Esophagus (tissue), 2 donors: ENCODE data around the gene ZNF714. TPM values are rescaled to one million over a fixed set of nuclear protein-coding genes. Genes with fewer than 3 reads are reported as not detected.

Experiments used
- H3K27ac ChIP-seq, 2 donors: one replicate each; pipeline ENCODE4 v1.5.1; 2013; ENCODE audit warnings: low read depth in 2 of 2, mild to moderate bottlenecking in 2 of 2, inconsistent platforms in 1 of 2, low read length in 1 of 2, moderate library complexity in 1 of 2
- H3K27me3 ChIP-seq, 2 donors: one replicate each; pipeline ENCODE4 v1.6.1; 2013; ENCODE audit warnings: low read length in 2 of 2, control low read depth in 1 of 2, mild to moderate bottlenecking in 1 of 2; ENCODE audit not compliant: insufficient read depth in 2 of 2, control insufficient read depth in 1 of 2
- H3K36me3 ChIP-seq, 2 donors: one replicate each; pipeline ENCODE4 v1.6.1; 2013; ENCODE audit warnings: low read length in 1 of 2; ENCODE audit not compliant: control insufficient read depth in 2 of 2, insufficient read depth in 2 of 2
- H3K4me1 ChIP-seq, 2 donors: one replicate each; pipeline ENCODE4 v1.6.1; 2013; ENCODE audit warnings: low read length in 1 of 2; ENCODE audit not compliant: control insufficient read depth in 2 of 2, insufficient read depth in 2 of 2
- H3K4me3 ChIP-seq, 2 donors: one replicate each; pipeline ENCODE4 v1.5.1; 2013; ENCODE audit warnings: low read length in 2 of 2, mild to moderate bottlenecking in 2 of 2, low read depth in 1 of 2, moderate library complexity in 1 of 2
- H3K9me3 ChIP-seq, 2 donors: one replicate each; pipeline ENCODE4 v1.6.1; 2013; ENCODE audit warnings: mild to moderate bottlenecking in 2 of 2, low read depth in 1 of 2, low read length in 1 of 2, moderate library complexity in 1 of 2; ENCODE audit not compliant: control insufficient read depth in 2 of 2, insufficient read depth in 1 of 2
- WGBS, 2 donors: extraction: QIAGEN DNeasy Blood & Tissue Kit; methylation state at CpG; one replicate each; pipeline ENCODE4 v1.1.7; 2013; 5-methylcytosine and 5-hydroxymethylcytosine counted together
- polyA plus RNA-seq, 2 donors: library from polyadenylated mRNA; stranded (reverse); fragments of 200-250 nt; gene quantifications; one replicate each; pipeline ENCODE4 v1.2.3, GENCODE V29; 2013
- donor health status: healthy with polysubstance abuse.
- donor health status: Bipolar disorder and iron deficiency.

Gene ZNF714
- polyA plus RNA-seq, 2 donors, result 3.4 to 5.1 TPM

DNA sequence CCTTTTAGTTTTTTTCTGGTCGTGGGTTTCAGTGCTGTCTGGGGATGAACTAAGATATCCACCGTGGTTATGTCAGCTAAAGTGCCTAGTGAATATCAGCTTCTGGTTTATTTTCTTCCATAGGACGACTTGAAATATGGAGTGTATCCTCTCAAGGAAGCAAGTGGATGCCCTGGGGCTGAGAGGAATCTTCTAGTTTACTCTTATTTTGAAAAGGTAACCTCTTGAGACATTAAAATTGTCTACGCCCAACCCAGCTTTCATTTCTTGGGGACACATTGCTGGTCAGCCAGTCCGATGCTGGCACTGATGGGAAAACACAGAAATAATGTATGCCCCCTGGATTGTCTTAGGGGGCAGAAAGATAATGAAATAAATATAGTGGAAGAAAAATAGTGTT lies 61.4 kb downstream of the ZNF714 start:
- Histone ChIP-seq H3K36me3 (no peaks in the 10 kb centered on the region), H3K4me1 (no peaks in the 10 kb centered on the region), H3K4me3 (peak overlapping the region in 1 of 2 donors; percentile 96), H3K27me3 (no peaks in the 10 kb centered on the region), H3K9me3 (no peaks in the 10 kb centered on the region), H3K27ac (peak overlapping the region; percentile 73 to 94)
- 88 to 91% methylated on average over 5 of the region's 5 CpGs for WGBS, 2 donors

DNA sequence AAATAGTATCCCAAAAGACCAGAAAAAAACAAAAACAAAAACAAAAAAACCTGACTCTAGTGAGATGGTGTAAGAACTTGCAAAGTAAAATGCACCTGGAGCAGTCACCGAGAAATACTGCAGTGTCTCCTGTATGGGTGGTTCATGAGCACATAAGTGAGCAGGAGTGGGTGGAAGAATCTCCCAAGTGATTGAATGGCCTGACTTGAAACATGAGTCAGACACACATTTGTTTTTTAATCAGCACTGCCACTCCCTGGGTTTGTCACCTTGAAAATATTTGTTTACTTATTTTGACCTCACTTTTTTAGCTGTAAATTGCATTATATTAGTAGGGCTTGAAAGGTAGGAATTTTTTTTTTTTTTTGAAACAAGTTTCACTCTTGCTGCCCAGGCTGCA lies 61.9 kb downstream of the ZNF714 start:
- Histone ChIP-seq H3K36me3 (no peaks in the 10 kb centered on the region), H3K27me3 (no peaks in the 10 kb centered on the region), H3K4me3 (peak overlapping the region in 1 of 2 donors; percentile 96), H3K27ac (no peak overlapping the region), H3K4me1 (no peaks in the 10 kb centered on the region), H3K9me3 (no peaks in the 10 kb centered on the region)
- WGBS, 2 donors, result 62 to 69% methylated on average over 1 of the region's 1 CpG

DNA sequence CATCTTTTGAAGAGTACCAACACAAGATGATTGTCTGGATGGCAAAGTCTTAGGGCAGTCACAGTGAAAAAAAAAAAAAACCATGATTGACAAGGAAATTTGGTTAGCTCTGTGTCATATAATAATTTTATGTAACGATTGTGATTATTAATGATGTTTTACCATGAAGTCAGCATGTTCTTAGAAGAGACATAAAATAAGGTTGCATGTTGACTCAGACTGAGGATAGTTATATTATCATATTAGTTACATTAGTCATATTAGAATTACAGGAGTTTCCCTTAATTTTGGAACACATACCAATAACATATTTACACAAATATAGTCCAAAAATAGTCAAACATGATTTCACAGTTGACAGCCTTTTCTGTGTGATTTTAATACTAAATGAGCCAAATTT lies 65.5 kb downstream of the ZNF714 start:
- Histone ChIP-seq H3K27ac (no peak overlapping the region), H3K9me3 (no peaks in the 10 kb centered on the region), H3K4me1 (peaks cover 0 to 3% of the 10 kb centered on the region in 2 donors), H3K27me3 (no peaks in the 10 kb centered on the region), H3K4me3 (no peak overlapping the region), H3K36me3 (peaks cover 2 to 8% of the 10 kb centered on the region in 2 donors)
- 74 to 82% methylated on average over 1 of the region's 1 CpG for whole genome bisulfite sequencing, 2 donors

DNA sequence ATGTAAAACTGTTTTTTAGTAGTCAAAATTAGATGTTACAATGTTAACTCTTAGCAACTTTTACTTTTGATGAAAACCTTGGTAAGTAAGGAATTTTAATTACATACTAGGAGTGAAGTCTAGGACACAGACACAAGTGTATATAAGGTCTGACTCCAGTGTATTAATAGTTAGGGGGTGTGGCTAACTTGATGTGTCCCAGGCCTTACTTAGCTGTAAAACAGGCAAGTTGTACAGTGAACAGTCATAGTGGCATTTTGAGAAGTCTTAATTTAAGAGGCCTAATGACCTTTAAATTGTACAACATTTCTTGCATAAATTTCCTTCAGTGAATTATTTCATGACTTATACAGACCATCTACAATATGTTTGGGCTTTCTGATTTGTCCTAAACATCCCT lies 66.7 kb downstream of the ZNF714 start:
- H3K9me3 ChIP-seq, result no peaks in the 10 kb centered on the region
- peaks cover 0 to 3% of the 10 kb centered on the region in 2 donors for H3K4me1 ChIP-seq
- no peaks in the 10 kb centered on the region for H3K27me3 ChIP-seq
- H3K36me3 ChIP-seq, result peaks cover 7 to 11% of the 10 kb centered on the region in 2 donors
- H3K4me3 ChIP-seq, result no peak overlapping the region
- no peak overlapping the region for H3K27ac ChIP-seq

GRCh38 chr19:21149877-21150276 lies 67.9 kb downstream of the ZNF714 start:
- peaks cover 0 to 3% of the 10 kb centered on the region in 2 donors for H3K4me1 ChIP-seq
- no peak overlapping the region for H3K4me3 ChIP-seq
- peaks cover 7 to 11% of the 10 kb centered on the region in 2 donors for H3K36me3 ChIP-seq
- 97 to 98% methylated on average over 6 of the region's 6 CpGs for WGBS, 2 donors
- H3K27ac ChIP-seq, result no peak overlapping the region
- no peaks in the 10 kb centered on the region for H3K9me3 ChIP-seq
- no peaks in the 10 kb centered on the region for H3K27me3 ChIP-seq

DNA sequence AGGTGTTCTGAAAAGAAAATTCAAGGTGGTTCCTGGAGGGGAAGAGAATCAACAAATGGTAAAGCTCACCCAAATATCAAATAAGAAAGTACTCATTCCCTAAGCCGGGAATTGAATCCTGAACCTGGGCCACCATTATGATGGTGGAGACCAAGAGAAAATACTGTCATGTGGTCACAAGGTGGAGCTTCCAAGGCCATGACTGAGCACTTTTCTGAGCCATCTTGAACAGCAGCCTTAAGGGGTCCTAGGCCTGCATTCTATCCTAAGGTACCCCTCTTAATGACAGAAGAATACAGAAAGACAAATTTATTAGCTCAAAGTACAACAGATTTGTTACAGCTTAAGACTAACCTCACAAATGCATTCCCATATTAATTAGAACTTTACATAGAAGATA lies 69.5 kb downstream of the ZNF714 start:
- H3K27me3 ChIP-seq, result no peaks in the 10 kb centered on the region
- no peaks in the 10 kb centered on the region for H3K9me3 ChIP-seq
- peaks cover 0 to 3% of the 10 kb centered on the region in 2 donors for H3K4me1 ChIP-seq
- peaks cover 7 to 11% of the 10 kb centered on the region in 2 donors for H3K36me3 ChIP-seq
- no peak overlapping the region for H3K4me3 ChIP-seq
- no peak overlapping the region for H3K27ac ChIP-seq
- 98 to 100% methylated on average over 1 of the region's 1 CpG for WGBS, 2 donors

DNA sequence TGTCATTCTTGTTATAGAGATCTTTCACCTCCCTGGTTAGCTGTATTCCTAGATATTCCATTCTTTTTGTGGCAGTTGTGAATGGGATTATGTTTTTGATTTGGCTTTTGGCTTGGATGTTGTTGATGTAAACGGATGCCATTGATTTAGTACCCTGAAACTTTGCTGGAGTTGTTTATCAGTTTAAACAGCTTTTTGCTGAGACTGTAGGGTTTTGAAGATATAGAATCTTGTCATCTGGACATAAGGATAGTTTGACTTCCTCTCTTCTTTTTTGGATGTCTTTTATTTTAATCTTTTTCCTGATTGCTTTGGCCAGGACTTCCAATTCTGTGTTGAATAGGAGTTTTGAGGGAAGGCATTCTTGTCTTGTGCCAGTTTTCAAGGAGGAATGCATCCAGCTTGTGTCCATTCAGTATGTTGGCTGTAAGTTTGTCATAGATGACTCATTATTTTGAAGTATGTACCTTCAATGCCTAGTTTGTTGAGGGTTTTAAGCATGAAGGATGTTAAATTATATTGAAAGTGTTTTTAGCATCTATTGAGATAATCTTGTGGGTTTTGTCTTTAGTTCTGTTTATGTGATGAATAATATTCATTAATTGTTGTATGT lies 76.6 kb downstream of the ZNF714 start:
- Histone ChIP-seq H3K27me3 (no peaks in the 10 kb centered on the region), H3K27ac (no peak overlapping the region)
- 85 to 96% methylated on average over 1 of the region's 1 CpG for WGBS, 2 donors

GRCh38 chr19:21164541-21164940 lies 82.5 kb downstream of the ZNF714 start:
- 96 to 98% methylated on average over 5 of the region's 5 CpGs for WGBS, 2 donors
- H3K27ac ChIP-seq, result no peak overlapping the region
- H3K27me3 ChIP-seq, result no peaks in the 10 kb centered on the region
- H3K4me3 ChIP-seq, result no peak overlapping the region
- H3K9me3 ChIP-seq, result no peaks in the 10 kb centered on the region
- H3K4me1 ChIP-seq, result no peaks in the 10 kb centered on the region
- peaks cover 0 to 9% of the 10 kb centered on the region in 2 donors for H3K36me3 ChIP-seq

More for the DNA sequence above, 76.6 kb downstream of the ZNF714 start:
- Histone ChIP-seq H3K36me3 (peaks cover 0 to 9% of the 10 kb centered on the region in 2 donors), H3K9me3 (no peaks in the 10 kb centered on the region), H3K4me1 (no peaks in the 10 kb centered on the region), H3K4me3 (no peak overlapping the region)

DNA sequence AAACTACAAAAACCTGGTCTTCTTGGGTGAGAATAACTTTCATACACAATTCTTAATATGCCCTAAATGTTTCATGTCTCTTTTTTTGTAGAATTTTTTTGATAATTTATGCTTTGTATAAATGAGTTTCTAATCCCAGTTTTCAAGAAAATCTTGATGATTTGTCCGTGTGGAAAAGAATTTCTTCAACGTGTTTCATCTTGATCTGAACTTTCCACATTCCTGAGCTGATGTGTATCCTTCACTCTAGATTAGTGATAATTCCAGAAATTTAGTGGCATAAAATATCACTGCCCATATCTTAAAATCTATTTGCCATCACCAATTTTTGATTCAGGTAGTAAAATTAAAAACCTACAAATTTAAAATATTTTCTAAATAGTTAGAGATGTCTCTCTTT lies 84.4 kb downstream of the ZNF714 start:
- WGBS, 2 donors, result 50 to 69% methylated on average over 2 of the region's 2 CpGs
- Histone ChIP-seq H3K27ac (no peak overlapping the region), H3K4me3 (no peak overlapping the region), H3K27me3 (no peaks in the 10 kb centered on the region), H3K36me3 (peaks cover 0 to 7% of the 10 kb centered on the region in 2 donors), H3K9me3 (no peaks in the 10 kb centered on the region), H3K4me1 (no peaks in the 10 kb centered on the region)
